ENCODE results near the gene SMG1.
"Not testable (repeated sequence)": the region's sequence is repeated elsewhere in the genome, so short reads cannot be mapped to it uniquely, and the experiment has no call there.

GRCh38 chr16:18955874-18956580 lies 29.8 kb upstream of the SMG1 start:
- not testable (repeated sequence) for TF ChIP-seq CTCF (IDR thresholded peaks at IDR 0.05 in 4 of 5, conservative IDR thresholded peaks at IDR 0.05 in 1 of 5); POLR2A (IDR thresholded peaks at IDR 0.05)
